ENCODE measurements around the gene HBM.
"Not testable (repeated sequence)": the region's sequence is repeated elsewhere in the genome, so short reads cannot be mapped to it uniquely, and the experiment has no call there.

The HBM gene

GRCh38 chr16:166375-167121 lies 770 bp downstream of the HBM start:
- H3K4me1 Mint-ChIP-seq (ENCODE audit: low read depth in 2 of 2) = peaks cover 5 to 9% of the 10 kb centered on the region in 2 donors
- peaks cover 6% of the 10 kb centered on the region for H3K36me3 Mint-ChIP-seq (ENCODE audit: insufficient read depth)
- H3K9me3 Mint-ChIP-seq = no peaks in the 10 kb centered on the region
- ATAC-seq (replicated peaks) = peak; percentile 43
- DNase-seq = no peak
- no peak overlapping the region for H3K27ac Mint-ChIP-seq
- H3K27me3 Mint-ChIP-seq = peaks cover 43 to 77% of the 10 kb centered on the region in 2 donors
- H3K4me3 Mint-ChIP-seq = peak overlapping the region; percentile 33 to 65

DNA sequence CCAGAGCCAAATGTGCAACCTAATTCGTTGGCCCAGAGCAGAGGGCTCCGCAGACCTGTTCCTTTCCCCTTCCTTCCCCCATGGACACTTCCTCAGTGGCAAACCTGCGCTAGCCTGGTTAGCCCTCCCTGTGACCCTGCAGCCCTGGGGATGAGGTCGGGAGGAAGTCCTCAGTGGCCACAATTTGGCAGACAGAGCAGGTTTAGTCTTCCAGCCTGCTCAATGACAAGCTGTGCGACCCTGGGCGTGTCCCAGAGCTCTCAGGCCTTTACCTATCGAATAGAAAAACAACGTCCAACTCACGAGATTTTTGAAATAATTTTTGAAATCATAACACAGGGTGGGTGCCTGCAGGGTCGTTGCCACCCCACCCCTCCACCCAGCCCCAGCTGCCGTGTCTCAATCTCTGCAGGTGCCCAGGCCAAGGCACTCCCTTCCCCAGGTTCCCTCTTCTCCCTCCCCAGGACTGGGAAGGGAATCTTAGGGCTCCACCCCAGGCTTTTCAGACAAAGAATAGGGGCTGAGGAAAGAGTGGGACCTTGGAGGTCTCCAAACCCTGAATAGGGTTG lies 1.4 kb downstream of the HBM start:
- H3K36me3 Mint-ChIP-seq (ENCODE audit: insufficient read depth) = peaks cover 6% of the 10 kb centered on the region
- H3K4me1 Mint-ChIP-seq (ENCODE audit: low read depth in 2 of 2) = peaks cover 5 to 9% of the 10 kb centered on the region in 2 donors
- peaks cover 43 to 77% of the 10 kb centered on the region in 2 donors for H3K27me3 Mint-ChIP-seq
- H3K27ac Mint-ChIP-seq = no peak overlapping the region
- H3K4me3 Mint-ChIP-seq = peak overlapping the region in 1 of 2 donors; percentile 33
- no peak for ATAC-seq (replicated peaks)
- no peaks in the 10 kb centered on the region for H3K9me3 Mint-ChIP-seq
- no peak for DNase-seq

GRCh38 chr16:168424-168823 lies 2.6 kb downstream of the HBM start:
- DNase-seq (no peak), ATAC-seq (replicated peaks) (no peak)
- H3K27ac Mint-ChIP-seq = no peak overlapping the region
- H3K4me3 Mint-ChIP-seq = no peak overlapping the region
- no peaks in the 10 kb centered on the region for H3K9me3 Mint-ChIP-seq
- H3K27me3 Mint-ChIP-seq = peaks cover 41 to 73% of the 10 kb centered on the region in 2 donors
- peaks cover 5 to 9% of the 10 kb centered on the region in 2 donors for H3K4me1 Mint-ChIP-seq (ENCODE audit: low read depth in 2 of 2)
- peaks cover 6% of the 10 kb centered on the region for H3K36me3 Mint-ChIP-seq (ENCODE audit: insufficient read depth)

GRCh38 chr16:169014-169413 lies 3.2 kb downstream of the HBM start:
- Mint-ChIP-seq H3K4me1 (ENCODE audit: low read depth in 2 of 2) (peaks cover 5 to 9% of the 10 kb centered on the region in 2 donors), H3K27me3 (peaks cover 47 to 78% of the 10 kb centered on the region in 2 donors), H3K4me3 (no peak overlapping the region), H3K27ac (no peak overlapping the region), H3K9me3 (no peaks in the 10 kb centered on the region), H3K36me3 (ENCODE audit: insufficient read depth) (peaks cover 6% of the 10 kb centered on the region)
- ATAC-seq (replicated peaks) (no peak), DNase-seq (no peak)

DNA sequence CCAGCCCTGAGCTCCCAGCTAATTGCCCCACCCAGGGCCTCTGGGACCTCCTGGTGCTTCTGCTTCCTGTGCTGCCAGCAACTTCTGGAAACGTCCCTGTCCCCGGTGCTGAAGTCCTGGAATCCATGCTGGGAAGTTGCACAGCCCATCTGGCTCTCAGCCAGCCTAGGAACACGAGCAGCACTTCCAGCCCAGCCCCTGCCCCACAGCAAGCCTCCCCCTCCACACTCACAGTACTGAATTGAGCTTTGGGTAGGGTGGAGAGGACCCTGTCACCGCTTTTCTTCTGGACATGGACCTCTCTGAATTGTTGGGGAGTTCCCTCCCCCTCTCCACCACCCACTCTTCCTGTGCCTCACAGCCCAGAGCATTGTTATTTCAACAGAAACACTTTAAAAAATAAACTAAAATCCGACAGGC lies 4.3 kb downstream of the HBM start:
- H3K36me3 Mint-ChIP-seq (ENCODE audit: insufficient read depth); H3K4me3 Mint-ChIP-seq; H3K9me3 Mint-ChIP-seq; ATAC-seq (replicated peaks); H3K27ac Mint-ChIP-seq; DNase-seq: not testable (repeated sequence)
- H3K4me1 Mint-ChIP-seq (ENCODE audit: low read depth in 2 of 2) = peaks cover 7 to 12% of the 10 kb centered on the region in 2 donors
- peaks cover 58 to 89% of the 10 kb centered on the region in 2 donors for H3K27me3 Mint-ChIP-seq

- no peak overlapping the region for H3K4me3 Mint-ChIP-seq
- no peaks in the 10 kb centered on the region for H3K9me3 Mint-ChIP-seq
- peaks cover 9 to 10% of the 10 kb centered on the region in 2 donors for H3K4me1 Mint-ChIP-seq (ENCODE audit: low read depth in 2 of 2)
- DNase-seq = no peak
- H3K36me3 Mint-ChIP-seq (ENCODE audit: insufficient read depth) = peaks cover 6% of the 10 kb centered on the region
- ATAC-seq (replicated peaks) = no peak
- H3K27ac Mint-ChIP-seq = no peak overlapping the region
- peaks cover 64 to 91% of the 10 kb centered on the region in 2 donors for H3K27me3 Mint-ChIP-seq
Measured at GRCh38 chr16:170788-171187, 5.0 kb downstream of the HBM start.

GRCh38 chr16:172374-172941 lies 6.7 kb downstream of the HBM start, which contains the start of gene HBA2:
Gene HBA2 (plus strand): TSS chr16:172876. CDS start chr16:172913, 37 bp downstream.
- H3K9me3 Mint-ChIP-seq; H3K27ac Mint-ChIP-seq; DNase-seq; H3K4me1 Mint-ChIP-seq (ENCODE audit: low read depth in 2 of 2); H3K36me3 Mint-ChIP-seq (ENCODE audit: insufficient read depth): not testable (repeated sequence)
- ATAC-seq (replicated peaks) = peak; percentile 53
- H3K4me3 Mint-ChIP-seq = peak within 1 kb of the TSS; percentile 47 to 59
- H3K27me3 Mint-ChIP-seq = peaks cover 60 to 81% of the 10 kb centered on the region in 2 donors

GRCh38 chr16:173211-173854 lies 7.6 kb downstream of the HBM start:
- Mint-ChIP-seq H3K4me3 (peak overlapping the region; percentile 47 to 59), H3K27me3 (peaks cover 67 to 81% of the 10 kb centered on the region in 2 donors)
- H3K9me3 Mint-ChIP-seq; H3K36me3 Mint-ChIP-seq (ENCODE audit: insufficient read depth); ATAC-seq (replicated peaks); DNase-seq; H3K4me1 Mint-ChIP-seq (ENCODE audit: low read depth in 2 of 2); H3K27ac Mint-ChIP-seq: not testable (repeated sequence)

DNA sequence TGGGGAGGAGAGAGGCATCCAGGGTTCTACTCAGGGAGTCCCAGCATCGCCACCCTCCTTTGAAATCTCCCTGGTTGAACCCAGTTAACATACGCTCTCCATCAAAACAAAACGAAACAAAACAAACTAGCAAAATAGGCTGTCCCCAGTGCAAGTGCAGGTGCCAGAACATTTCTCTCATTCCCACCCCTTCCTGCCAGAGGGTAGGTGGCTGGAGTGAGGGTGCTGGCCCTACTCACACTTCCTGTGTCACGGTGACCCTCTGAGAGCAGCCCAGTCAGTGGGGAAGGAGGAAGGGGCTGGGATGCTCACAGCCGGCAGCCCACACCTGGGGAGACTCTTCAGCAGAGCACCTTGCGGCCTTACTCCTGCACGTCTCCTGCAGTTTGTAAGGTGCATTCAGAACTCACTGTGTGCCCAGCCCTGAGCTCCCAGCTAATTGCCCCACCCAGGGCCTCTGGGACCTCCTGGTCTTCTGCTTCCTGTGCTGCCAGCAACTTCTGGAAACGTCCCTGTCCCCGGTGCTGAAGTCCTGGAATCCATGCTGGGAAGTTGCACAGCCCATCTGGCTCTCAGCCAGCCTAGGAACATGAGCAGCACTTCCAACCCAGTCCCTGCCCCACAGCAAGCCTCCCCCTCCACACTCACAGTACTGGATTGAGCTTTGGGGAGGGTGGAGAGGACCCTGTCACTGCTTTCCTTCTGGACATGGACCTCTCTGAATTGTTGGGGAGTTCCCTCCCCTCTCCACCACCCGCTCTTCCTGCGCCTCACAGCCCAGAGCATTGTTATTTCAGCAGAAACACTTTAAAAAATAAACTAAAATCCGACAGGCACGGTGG lies 8.4 kb downstream of the HBM start:
- ATAC-seq (replicated peaks); H3K4me1 Mint-ChIP-seq (ENCODE audit: low read depth in 2 of 2); DNase-seq; H3K9me3 Mint-ChIP-seq; H3K36me3 Mint-ChIP-seq (ENCODE audit: insufficient read depth); H3K27ac Mint-ChIP-seq: not testable (repeated sequence)
- H3K4me3 Mint-ChIP-seq = peak overlapping the region in 1 of 2 donors; percentile 59
- peaks cover 62 to 75% of the 10 kb centered on the region in 2 donors for H3K27me3 Mint-ChIP-seq

GRCh38 chr16:175011-175949 lies 9.5 kb downstream of the HBM start:
- Mint-ChIP-seq H3K9me3 (no peaks in the 10 kb centered on the region), H3K36me3 (ENCODE audit: insufficient read depth) (no peaks in the 10 kb centered on the region), H3K27me3 (peaks cover 58 to 64% of the 10 kb centered on the region in 2 donors), H3K4me1 (ENCODE audit: low read depth in 2 of 2) (peaks cover 5 to 6% of the 10 kb centered on the region in 2 donors), H3K27ac (no peak overlapping the region), H3K4me3 (peak overlapping the region; percentile 44 to 49)
- no peak for DNase-seq
- no peak for ATAC-seq (replicated peaks)

GRCh38 chr16:176006-176405 lies 10.2 kb downstream of the HBM start:
- not testable (repeated sequence) for H3K4me1 Mint-ChIP-seq (ENCODE audit: low read depth in 2 of 2); H3K9me3 Mint-ChIP-seq; H3K36me3 Mint-ChIP-seq (ENCODE audit: insufficient read depth); ATAC-seq (replicated peaks); H3K27ac Mint-ChIP-seq; DNase-seq
- Mint-ChIP-seq H3K27me3 (peaks cover 51 to 56% of the 10 kb centered on the region in 2 donors), H3K4me3 (peak overlapping the region in 1 of 2 donors; percentile 44)
